ENCODE results near the gene GALNT10.
A peak's percentile ranks its signal among the peaks of the same experiment; 100 is the strongest.

GALNT10 gene

GRCh38 chr5:154405078-154405792, 214.7 kb downstream of the GALNT10 start:
- peak; percentile 25 to 48 for DNase-seq (ENCODE audit: low read depth in 2 of 2)

GRCh38 chr5:154406231-154406630, 215.7 kb downstream of the GALNT10 start:
- no peak for DNase-seq (ENCODE audit: low read depth in 2 of 2)

- DNase-seq (ENCODE audit: low read depth in 2 of 2): no peak
Measured at GRCh38 chr5:154406826-154407225, 216.3 kb downstream of the GALNT10 start.

- DNase-seq (ENCODE audit: low read depth in 2 of 2): no peak
Measured at GRCh38 chr5:154408811-154409210, 218.3 kb downstream of the GALNT10 start.

- DNase-seq (ENCODE audit: low read depth in 2 of 2): no peak
Measured at GRCh38 chr5:154409230-154409840, 218.8 kb downstream of the GALNT10 start.

- DNase-seq (ENCODE audit: low read depth in 2 of 2): no peak
Measured at GRCh38 chr5:154410008-154410407, 219.5 kb downstream of the GALNT10 start.

GRCh38 chr5:154410786-154411185, 220.3 kb downstream of the GALNT10 start:
- DNase-seq (ENCODE audit: low read depth in 2 of 2): no peak

- DNase-seq (ENCODE audit: low read depth in 2 of 2): no peak
Measured at GRCh38 chr5:154411338-154411737, 220.8 kb downstream of the GALNT10 start.

GRCh38 chr5:154412316-154412715, 221.8 kb downstream of the GALNT10 start:
- no peak for DNase-seq (ENCODE audit: low read depth in 2 of 2)

- no peak for DNase-seq (ENCODE audit: low read depth in 2 of 2)
Measured at GRCh38 chr5:154412925-154413324, 222.4 kb downstream of the GALNT10 start.

- DNase-seq (ENCODE audit: low read depth in 2 of 2): no peak
Measured at GRCh38 chr5:154415114-154415513, 224.6 kb downstream of the GALNT10 start.

GRCh38 chr5:154418344-154418820, 227.8 kb downstream of the GALNT10 start:
- DNase-seq (ENCODE audit: low read depth in 2 of 2): no peak

GRCh38 chr5:154419236-154419635, 228.7 kb downstream of the GALNT10 start:
- no peak for DNase-seq (ENCODE audit: low read depth in 2 of 2)

- DNase-seq (ENCODE audit: low read depth in 2 of 2): no peak
Measured at GRCh38 chr5:154421868-154422267, 231.3 kb downstream of the GALNT10 start.

GRCh38 chr5:154422298-154422697, 231.8 kb downstream of the GALNT10 start:
- DNase-seq (ENCODE audit: low read depth in 2 of 2): no peak

GRCh38 chr5:154428208-154428607, 237.7 kb downstream of the GALNT10 start:
- no peak for DNase-seq (ENCODE audit: low read depth in 2 of 2)

- no peak for DNase-seq (ENCODE audit: low read depth in 2 of 2)
Measured at GRCh38 chr5:154429341-154429740, 238.8 kb downstream of the GALNT10 start.

- no peak for DNase-seq (ENCODE audit: low read depth in 2 of 2)
Measured at GRCh38 chr5:154430466-154430865, 239.9 kb downstream of the GALNT10 start.

- no peak for DNase-seq (ENCODE audit: low read depth in 2 of 2)
Measured at GRCh38 chr5:154430961-154431630, 240.6 kb downstream of the GALNT10 start.

- no peak for DNase-seq (ENCODE audit: low read depth in 2 of 2)
Measured at GRCh38 chr5:154435226-154435625, 244.7 kb downstream of the GALNT10 start.

GRCh38 chr5:154437281-154437965, 246.9 kb downstream of the GALNT10 start:
- DNase-seq (ENCODE audit: low read depth in 2 of 2): no peak

- DNase-seq (ENCODE audit: low read depth in 2 of 2): no peak
Measured at GRCh38 chr5:154440540-154440939, 250.0 kb downstream of the GALNT10 start.

All from stimulated activated CD8-positive, alpha-beta memory T cell treated with anti-CD3 and anti-CD28 coated beads, Interleukin-2, amount 100 ng/mL, for 1 hour (primary cell).